ENCODE data around the gene SEC16B. TPM values are rescaled to one million over a fixed set of nuclear protein-coding genes. Genes with fewer than 3 reads are reported as not detected.

SEC16B gene
- total and polyA plus RNA-seq, 2 donors = 0.28 to 1.6 TPM

DNA sequence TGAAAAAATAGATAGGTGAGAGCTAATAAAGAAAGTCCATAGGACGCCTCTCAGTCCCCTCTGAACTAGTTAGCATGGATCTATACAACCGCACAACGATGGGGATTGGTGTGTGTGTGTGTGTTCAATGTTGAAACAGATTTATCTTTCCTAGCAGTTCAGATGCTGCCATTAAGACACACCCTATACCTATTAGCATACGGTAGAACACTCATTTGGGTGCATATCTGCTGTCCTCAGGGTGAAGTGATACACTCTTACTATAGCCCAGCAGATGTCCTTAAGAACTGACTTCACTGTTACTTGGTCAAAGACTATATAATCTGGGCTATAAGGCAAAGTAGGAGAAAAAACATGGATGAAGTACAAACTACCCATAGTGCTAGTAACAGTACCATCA lies 4.6 kb downstream of the SEC16B start:
- Histone ChIP-seq H3K27ac (ENCODE audit: low read depth in 1 of 2, low read length in 1 of 2) (no peak overlapping the region), H3K4me3 (ENCODE audit: low read length in 2 of 2) (no peak overlapping the region), H3K27me3 (ENCODE audit: control insufficient read depth in 2 of 2, insufficient read depth in 1 of 2, low read length in 1 of 2) (no peaks in the 10 kb centered on the region), H3K9me3 (ENCODE audit: control insufficient read depth in 2 of 2, insufficient read depth in 1 of 2, low read length in 1 of 2) (no peaks in the 10 kb centered on the region), H3K36me3 (ENCODE audit: control insufficient read depth in 2 of 2, insufficient read depth in 2 of 2, low read length in 1 of 2) (no peaks in the 10 kb centered on the region), H3K4me1 (ENCODE audit: control insufficient read depth in 2 of 2, insufficient read depth in 2 of 2, low read length in 2 of 2) (no peaks in the 10 kb centered on the region)
- 94% methylated on average over 4 of the region's 4 CpGs for WGBS
- no peak for DNase-seq (ENCODE audit: low read depth in 6 of 9, low spot score in 9 of 9)

DNA sequence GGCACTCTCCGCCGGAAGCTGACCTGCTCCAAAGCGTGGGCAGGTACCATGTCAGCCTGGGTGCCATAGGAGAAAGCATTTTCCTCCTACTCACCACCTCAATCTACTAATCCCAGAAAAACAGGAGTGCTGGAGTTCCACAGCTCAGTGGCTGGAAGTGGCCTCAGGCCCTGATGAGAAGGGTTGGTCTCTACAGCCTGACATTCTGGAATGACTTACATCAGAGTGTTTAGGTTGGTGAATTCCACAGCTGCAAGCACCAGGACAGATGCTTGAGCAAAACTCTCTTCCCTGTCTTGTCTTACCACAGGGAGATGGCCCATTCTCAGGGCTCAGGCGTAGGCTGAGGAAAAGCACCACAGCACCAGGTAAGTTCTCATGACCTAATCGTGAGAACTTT lies 5.5 kb downstream of the SEC16B start:
- no peak overlapping the region for H3K27ac ChIP-seq (ENCODE audit: low read depth in 1 of 2, low read length in 1 of 2)
- H3K4me1 ChIP-seq (ENCODE audit: control insufficient read depth in 2 of 2, insufficient read depth in 2 of 2, low read length in 2 of 2) = no peaks in the 10 kb centered on the region
- H3K4me3 ChIP-seq (ENCODE audit: low read length in 2 of 2) = no peak overlapping the region
- no peak for DNase-seq (ENCODE audit: low read depth in 6 of 9, low spot score in 9 of 9)
- no peaks in the 10 kb centered on the region for H3K9me3 ChIP-seq (ENCODE audit: control insufficient read depth in 2 of 2, insufficient read depth in 1 of 2, low read length in 1 of 2)
- WGBS = 95% methylated on average over 5 of the region's 5 CpGs
- H3K27me3 ChIP-seq (ENCODE audit: control insufficient read depth in 2 of 2, insufficient read depth in 1 of 2, low read length in 1 of 2) = no peaks in the 10 kb centered on the region
- no peaks in the 10 kb centered on the region for H3K36me3 ChIP-seq (ENCODE audit: control insufficient read depth in 2 of 2, insufficient read depth in 2 of 2, low read length in 1 of 2)

DNA sequence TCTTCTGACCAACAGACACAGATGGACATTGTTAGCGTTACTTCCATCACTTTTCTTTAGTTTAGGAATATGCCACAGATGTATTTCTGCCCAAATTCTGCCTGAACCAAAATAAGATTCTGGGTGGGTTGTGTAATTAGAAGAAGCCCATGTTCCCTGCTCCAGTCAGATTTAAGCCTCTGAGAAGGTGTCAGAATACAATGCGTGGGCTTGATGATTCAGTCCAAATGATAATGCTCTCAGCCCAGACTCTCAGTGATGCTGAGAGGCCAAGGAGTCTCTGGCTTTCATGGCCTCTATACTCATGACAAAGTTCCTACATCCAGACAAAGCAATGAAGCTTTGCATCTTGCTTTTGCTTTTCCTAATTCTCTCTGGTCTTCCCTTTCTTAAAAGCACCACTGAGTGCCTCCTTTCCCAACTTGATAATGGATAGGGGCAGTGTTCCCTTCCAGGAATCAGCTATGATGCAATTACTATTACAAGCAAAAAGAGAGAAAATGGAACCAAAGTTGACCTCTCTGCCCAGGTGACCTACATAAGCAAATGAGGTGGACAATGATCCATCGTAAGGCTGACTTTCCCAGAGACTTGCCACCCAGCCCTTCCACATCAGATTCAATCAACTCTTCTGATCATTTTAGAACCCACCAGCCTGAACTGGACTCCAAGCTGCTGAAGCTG lies 8.8 kb downstream of the SEC16B start:
- H3K27me3 ChIP-seq (ENCODE audit: control insufficient read depth in 2 of 2, insufficient read depth in 1 of 2, low read length in 1 of 2) = no peaks in the 10 kb centered on the region
- H3K4me3 ChIP-seq (ENCODE audit: low read length in 2 of 2) = no peak overlapping the region
- no peaks in the 10 kb centered on the region for H3K9me3 ChIP-seq (ENCODE audit: control insufficient read depth in 2 of 2, insufficient read depth in 1 of 2, low read length in 1 of 2)
- H3K4me1 ChIP-seq (ENCODE audit: control insufficient read depth in 2 of 2, insufficient read depth in 2 of 2, low read length in 2 of 2) = no peaks in the 10 kb centered on the region
- WGBS = 97% methylated on average over 3 of the region's 3 CpGs
- DNase-seq (ENCODE audit: low read depth in 6 of 9, low spot score in 9 of 9) = no peak
- H3K36me3 ChIP-seq (ENCODE audit: control insufficient read depth in 2 of 2, insufficient read depth in 2 of 2, low read length in 1 of 2) = no peaks in the 10 kb centered on the region
- no peak overlapping the region for H3K27ac ChIP-seq (ENCODE audit: low read depth in 1 of 2, low read length in 1 of 2)

DNA sequence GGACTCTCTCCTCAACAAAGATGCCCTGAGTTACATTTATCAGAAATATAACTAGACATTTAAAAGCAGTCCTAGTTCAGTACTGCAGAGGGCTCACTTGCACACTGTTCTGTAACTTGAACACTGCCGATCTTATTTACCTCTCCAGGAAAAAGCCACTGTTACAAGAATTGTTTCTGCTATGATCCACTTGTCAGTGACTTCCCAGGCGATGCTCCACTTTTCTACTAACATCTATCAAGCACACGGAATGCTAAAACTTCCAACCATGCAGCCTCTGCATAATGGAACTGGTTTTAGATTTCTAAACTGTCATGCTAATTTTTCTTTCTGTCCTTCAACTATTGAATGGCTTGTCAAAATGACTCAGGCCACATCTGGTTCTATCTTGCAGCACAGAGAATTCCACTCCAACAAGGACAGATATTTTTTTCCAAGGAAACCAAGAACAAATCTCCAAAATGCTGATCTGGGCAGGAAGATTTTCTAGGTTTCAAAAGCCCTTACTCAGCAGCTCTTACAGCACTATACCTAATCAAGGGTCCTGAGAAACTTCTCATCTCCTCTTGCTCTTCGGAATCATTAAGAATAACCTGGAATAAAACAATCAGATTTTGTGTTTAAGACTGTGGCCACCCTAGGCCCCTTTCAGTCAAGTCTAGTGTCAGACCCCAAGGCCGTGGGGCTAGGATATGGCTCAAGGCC lies 9.9 kb downstream of the SEC16B start:
- Histone ChIP-seq H3K9me3 (ENCODE audit: control insufficient read depth in 2 of 2, insufficient read depth in 1 of 2, low read length in 1 of 2) (no peaks in the 10 kb centered on the region), H3K4me1 (ENCODE audit: control insufficient read depth in 2 of 2, insufficient read depth in 2 of 2, low read length in 2 of 2) (no peaks in the 10 kb centered on the region), H3K4me3 (ENCODE audit: low read length in 2 of 2) (no peak overlapping the region), H3K36me3 (ENCODE audit: control insufficient read depth in 2 of 2, insufficient read depth in 2 of 2, low read length in 1 of 2) (no peaks in the 10 kb centered on the region), H3K27ac (ENCODE audit: low read depth in 1 of 2, low read length in 1 of 2) (no peak overlapping the region), H3K27me3 (ENCODE audit: control insufficient read depth in 2 of 2, insufficient read depth in 1 of 2, low read length in 1 of 2) (no peaks in the 10 kb centered on the region)
- 83% methylated on average over 5 of the region's 5 CpGs for WGBS
- DNase-seq (ENCODE audit: low read depth in 6 of 9, low spot score in 9 of 9) = no peak

DNA sequence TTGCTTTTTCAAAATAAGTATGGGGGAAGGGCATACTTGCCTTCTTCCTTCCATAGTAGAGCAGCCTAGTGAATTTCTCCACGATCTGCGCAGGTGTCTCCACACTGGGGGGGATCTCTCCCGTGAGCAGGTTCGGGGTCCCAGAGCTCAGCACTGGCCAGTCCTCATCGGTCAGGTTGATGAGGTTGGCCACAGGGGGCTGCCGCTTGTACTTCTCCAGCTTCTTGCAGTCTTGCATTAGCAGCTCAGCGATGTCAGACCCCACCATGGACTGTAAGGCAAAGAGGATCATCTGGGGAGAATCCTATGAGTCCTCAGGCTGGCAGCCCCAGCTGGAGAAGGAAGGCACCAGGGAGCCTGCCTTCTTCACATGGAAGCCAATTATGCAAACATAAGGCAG lies 11.8 kb downstream of the SEC16B start:
- WGBS = 95% methylated on average over 7 of the region's 7 CpGs

DNA sequence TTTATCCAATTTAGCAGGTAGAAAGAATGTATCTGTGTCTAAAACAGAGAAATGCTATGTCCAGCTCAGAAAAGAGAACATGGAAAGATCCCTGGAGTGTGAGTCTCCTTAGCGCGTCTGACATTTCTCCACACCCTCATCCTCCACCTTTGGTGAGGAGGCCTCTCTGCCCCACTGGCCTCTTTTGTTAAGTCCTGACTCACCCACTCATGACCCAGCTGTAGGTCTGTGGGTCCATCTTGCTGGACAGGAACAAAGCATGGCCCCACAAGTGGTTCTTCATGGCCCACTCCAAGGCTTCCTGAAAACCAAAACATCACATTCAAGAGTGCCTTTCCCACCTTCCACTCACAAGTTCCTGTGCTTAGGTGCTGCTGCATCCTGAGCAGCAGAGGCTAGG lies 15.8 kb downstream of the SEC16B start:
- whole genome bisulfite sequencing = 99% methylated on average over 2 of the region's 2 CpGs
- no peak for DNase-seq (ENCODE audit: low read depth in 6 of 9, low spot score in 9 of 9)
- no peaks in the 10 kb centered on the region for H3K36me3 ChIP-seq (ENCODE audit: control insufficient read depth in 2 of 2, insufficient read depth in 2 of 2, low read length in 1 of 2)

More for the DNA sequence above, 11.8 kb downstream of the SEC16B start:
- Histone ChIP-seq H3K27ac (ENCODE audit: low read depth in 1 of 2, low read length in 1 of 2) (no peak overlapping the region), H3K9me3 (ENCODE audit: control insufficient read depth in 2 of 2, insufficient read depth in 1 of 2, low read length in 1 of 2) (no peaks in the 10 kb centered on the region), H3K4me3 (ENCODE audit: low read length in 2 of 2) (no peak overlapping the region), H3K4me1 (ENCODE audit: control insufficient read depth in 2 of 2, insufficient read depth in 2 of 2, low read length in 2 of 2) (no peaks in the 10 kb centered on the region), H3K36me3 (ENCODE audit: control insufficient read depth in 2 of 2, insufficient read depth in 2 of 2, low read length in 1 of 2) (no peaks in the 10 kb centered on the region), H3K27me3 (ENCODE audit: control insufficient read depth in 2 of 2, insufficient read depth in 1 of 2, low read length in 1 of 2) (no peaks in the 10 kb centered on the region)
- no peak for DNase-seq (ENCODE audit: low read depth in 6 of 9, low spot score in 9 of 9)

DNA sequence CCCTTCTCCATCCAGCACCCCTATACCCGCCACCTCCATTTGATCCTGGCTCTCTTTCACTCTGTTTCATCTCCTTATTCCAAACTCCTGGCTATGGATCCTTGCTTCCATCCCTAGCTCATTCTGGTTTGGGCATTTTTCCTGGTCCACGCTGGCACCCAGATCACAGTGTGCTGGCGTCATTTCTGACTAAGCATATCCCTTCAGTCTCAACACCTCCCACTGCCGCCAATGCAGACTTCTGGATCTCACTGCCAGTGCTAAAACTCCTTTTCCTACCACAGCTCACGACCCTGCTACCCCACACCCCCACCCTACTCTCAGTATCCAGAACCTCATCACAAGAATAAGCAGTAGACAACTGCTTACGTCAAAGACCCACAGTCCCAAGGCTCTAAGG lies 16.3 kb downstream of the SEC16B start:
- DNase-seq (ENCODE audit: low read depth in 6 of 9, low spot score in 9 of 9) = no peak
- no peak overlapping the region for H3K4me3 ChIP-seq (ENCODE audit: low read length in 2 of 2)
- no peaks in the 10 kb centered on the region for H3K9me3 ChIP-seq (ENCODE audit: control insufficient read depth in 2 of 2, insufficient read depth in 1 of 2, low read length in 1 of 2)
- H3K36me3 ChIP-seq (ENCODE audit: control insufficient read depth in 2 of 2, insufficient read depth in 2 of 2, low read length in 1 of 2) = no peaks in the 10 kb centered on the region
- H3K27me3 ChIP-seq (ENCODE audit: control insufficient read depth in 2 of 2, insufficient read depth in 1 of 2, low read length in 1 of 2) = no peaks in the 10 kb centered on the region
- no peaks in the 10 kb centered on the region for H3K4me1 ChIP-seq (ENCODE audit: control insufficient read depth in 2 of 2, insufficient read depth in 2 of 2, low read length in 2 of 2)
- H3K27ac ChIP-seq (ENCODE audit: low read depth in 1 of 2, low read length in 1 of 2) = no peak overlapping the region
- WGBS = 91% methylated on average over 6 of the region's 6 CpGs

More for the DNA sequence above, 15.8 kb downstream of the SEC16B start:
- no peaks in the 10 kb centered on the region for H3K27me3 ChIP-seq (ENCODE audit: control insufficient read depth in 2 of 2, insufficient read depth in 1 of 2, low read length in 1 of 2)
- H3K4me3 ChIP-seq (ENCODE audit: low read length in 2 of 2) = no peak overlapping the region
- H3K27ac ChIP-seq (ENCODE audit: low read depth in 1 of 2, low read length in 1 of 2) = no peak overlapping the region
- H3K4me1 ChIP-seq (ENCODE audit: control insufficient read depth in 2 of 2, insufficient read depth in 2 of 2, low read length in 2 of 2) = no peaks in the 10 kb centered on the region
- H3K9me3 ChIP-seq (ENCODE audit: control insufficient read depth in 2 of 2, insufficient read depth in 1 of 2, low read length in 1 of 2) = no peaks in the 10 kb centered on the region

DNA sequence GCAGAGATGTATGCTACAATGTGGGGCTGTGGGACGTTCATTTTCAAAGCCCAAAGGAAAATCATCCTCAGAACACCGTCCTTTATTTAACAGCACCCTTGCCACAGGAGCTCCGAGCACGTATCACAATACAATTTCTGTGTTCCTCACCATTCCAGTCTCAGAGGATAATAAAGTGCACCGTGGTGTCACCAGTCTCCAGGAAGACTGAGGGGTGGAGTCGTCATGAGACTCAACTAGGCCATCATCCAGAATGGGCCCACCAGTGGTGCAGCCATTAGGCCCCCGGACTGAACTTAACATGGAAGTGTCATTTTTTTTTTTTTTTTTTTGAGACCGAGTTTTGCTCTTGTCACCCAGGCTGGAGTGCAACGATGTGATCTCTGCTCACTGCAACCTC lies 17.2 kb downstream of the SEC16B start:
- Histone ChIP-seq H3K9me3 (ENCODE audit: control insufficient read depth in 2 of 2, insufficient read depth in 1 of 2, low read length in 1 of 2) (no peaks in the 10 kb centered on the region), H3K36me3 (ENCODE audit: control insufficient read depth in 2 of 2, insufficient read depth in 2 of 2, low read length in 1 of 2) (no peaks in the 10 kb centered on the region), H3K4me3 (ENCODE audit: low read length in 2 of 2) (no peak overlapping the region), H3K4me1 (ENCODE audit: control insufficient read depth in 2 of 2, insufficient read depth in 2 of 2, low read length in 2 of 2) (no peaks in the 10 kb centered on the region), H3K27me3 (ENCODE audit: control insufficient read depth in 2 of 2, insufficient read depth in 1 of 2, low read length in 1 of 2) (no peaks in the 10 kb centered on the region), H3K27ac (ENCODE audit: low read depth in 1 of 2, low read length in 1 of 2) (no peak overlapping the region)
- 97% methylated on average over 9 of the region's 9 CpGs for WGBS
- DNase-seq (ENCODE audit: low read depth in 6 of 9, low spot score in 9 of 9) = no peak

DNA sequence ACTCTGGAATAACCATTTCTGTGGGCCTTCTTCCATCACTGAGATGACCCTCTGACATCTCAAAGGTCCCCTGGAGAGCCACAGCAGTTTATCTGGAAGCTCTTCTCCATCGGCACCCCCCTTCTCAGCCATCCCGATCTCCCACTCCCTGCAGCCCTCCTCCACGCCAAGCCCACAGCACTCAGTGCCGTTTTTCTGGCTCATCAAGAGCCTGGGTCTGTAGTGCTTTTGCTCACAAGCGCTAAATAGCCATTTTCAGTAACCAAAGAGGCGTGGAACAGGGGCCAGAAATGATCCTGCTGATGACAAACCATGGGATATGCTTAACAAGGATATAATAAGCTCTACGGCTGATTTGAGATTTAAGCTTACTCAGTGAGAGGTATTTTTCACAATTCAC lies 17.6 kb downstream of the SEC16B start:
- no peak for DNase-seq (ENCODE audit: low read depth in 6 of 9, low spot score in 9 of 9)
- H3K9me3 ChIP-seq (ENCODE audit: control insufficient read depth in 2 of 2, insufficient read depth in 1 of 2, low read length in 1 of 2) = no peaks in the 10 kb centered on the region
- no peaks in the 10 kb centered on the region for H3K36me3 ChIP-seq (ENCODE audit: control insufficient read depth in 2 of 2, insufficient read depth in 2 of 2, low read length in 1 of 2)
- H3K4me1 ChIP-seq (ENCODE audit: control insufficient read depth in 2 of 2, insufficient read depth in 2 of 2, low read length in 2 of 2) = no peaks in the 10 kb centered on the region
- WGBS = 93% methylated on average over 7 of the region's 7 CpGs
- no peaks in the 10 kb centered on the region for H3K27me3 ChIP-seq (ENCODE audit: control insufficient read depth in 2 of 2, insufficient read depth in 1 of 2, low read length in 1 of 2)
- no peak overlapping the region for H3K4me3 ChIP-seq (ENCODE audit: low read length in 2 of 2)
- no peak overlapping the region for H3K27ac ChIP-seq (ENCODE audit: low read depth in 1 of 2, low read length in 1 of 2)

Measured in thymus (tissue), 11 donors.